Skin epidermis (tissue), 12 donors: ENCODE measurements around the gene DHCR24.

Source experiments
- H3K27ac ChIP-seq, 21 experiments: fragments of 200-600 bp; sonication (generic) in 11 of 21; one replicate each; pipeline ENCODE4 v1.5.0; 2020; ENCODE audit warnings: mild to moderate bottlenecking in 3 of 21, inconsistent platforms in 2 of 21, moderate library complexity in 2 of 21
- H3K4me3 ChIP-seq, 7 experiments: fragments of 200-600 bp; sonication (generic) in 2 of 7; one replicate each; pipeline ENCODE4 v1.5.0; 2020; ENCODE audit warnings: inconsistent platforms in 2 of 7, mild to moderate bottlenecking in 2 of 7, moderate library complexity in 1 of 7

DHCR24 gene

DNA sequence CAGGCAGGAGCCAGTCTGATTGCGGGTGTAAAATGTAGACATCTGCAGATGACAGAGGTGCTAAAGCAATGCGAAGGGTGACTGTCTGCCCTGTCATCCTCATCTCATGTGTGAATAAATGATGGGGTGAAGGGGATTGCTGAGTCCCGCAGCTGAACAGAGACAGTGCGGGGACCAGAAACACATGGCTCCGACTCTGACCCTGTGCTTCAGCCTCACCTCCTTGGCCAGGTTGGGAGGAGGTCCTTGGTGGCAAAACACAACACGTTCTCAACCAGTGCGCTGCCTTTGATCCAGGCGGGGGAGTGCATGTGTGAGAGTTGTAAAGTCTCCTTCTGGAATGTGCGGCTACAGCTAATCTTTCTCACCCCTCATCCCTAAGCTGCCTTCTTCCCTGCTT, 53.9 kb downstream of the DHCR24 start:
- no peak overlapping the region for H3K27ac ChIP-seq
- no peak overlapping the region for H3K4me3 ChIP-seq

DNA sequence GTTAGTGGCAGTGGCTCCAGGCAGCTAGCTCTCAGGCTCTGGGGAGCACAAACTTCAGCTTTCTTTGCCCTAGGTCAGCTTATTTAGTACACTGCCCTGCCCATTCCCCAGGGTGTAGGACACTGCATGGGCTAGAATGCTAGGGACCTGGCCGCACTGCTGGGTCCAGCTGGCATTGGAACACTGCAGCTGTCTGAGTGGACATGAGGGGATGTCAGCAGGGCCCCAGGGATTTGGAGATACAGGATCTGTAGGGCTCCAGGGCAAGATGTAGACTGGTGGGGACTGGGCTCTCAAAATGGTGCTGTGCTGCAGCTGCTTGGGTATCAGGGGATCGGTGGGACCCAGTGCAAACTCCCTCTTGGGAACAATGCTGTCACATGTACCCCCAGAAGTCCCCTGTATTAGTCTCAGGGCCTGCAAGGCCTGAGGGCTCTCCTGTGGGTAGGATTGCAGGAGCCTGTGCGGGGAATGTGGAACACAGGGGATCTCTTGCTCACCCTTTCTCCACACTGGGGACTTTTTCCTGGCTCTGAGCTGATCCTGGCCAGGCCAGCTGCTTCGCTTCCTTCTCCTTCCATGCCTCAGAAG, 60.7 kb downstream of the DHCR24 start:
- no peak overlapping the region for H3K27ac ChIP-seq

GRCh38 chr1:54825696-54826095, 61.3 kb downstream of the DHCR24 start:
- Histone ChIP-seq H3K27ac (no peak overlapping the region), H3K4me3 (no peak overlapping the region)

More for the DNA sequence above, 60.7 kb downstream of the DHCR24 start:
- no peak overlapping the region for H3K4me3 ChIP-seq

DNA sequence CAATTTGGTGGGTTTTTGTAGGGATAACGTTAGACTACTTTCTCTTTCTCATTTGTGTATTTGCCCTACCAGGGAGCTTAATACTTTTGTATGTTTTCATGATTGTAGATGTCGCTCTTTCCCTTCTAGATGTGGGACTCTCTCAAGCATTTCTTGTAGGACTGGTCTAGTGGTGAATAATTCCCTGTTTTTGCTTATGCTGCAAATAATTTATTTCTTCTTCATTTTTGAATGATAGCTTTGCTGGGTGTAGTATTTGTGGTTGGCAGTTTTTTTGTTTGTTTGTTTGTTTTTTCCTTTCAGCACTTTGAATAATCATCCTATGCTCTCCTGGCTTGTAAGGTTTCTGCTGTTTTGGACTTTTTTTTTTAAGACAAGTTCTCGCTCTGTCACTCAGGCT, 63.3 kb downstream of the DHCR24 start:
- H3K27ac ChIP-seq: no peak overlapping the region

DNA sequence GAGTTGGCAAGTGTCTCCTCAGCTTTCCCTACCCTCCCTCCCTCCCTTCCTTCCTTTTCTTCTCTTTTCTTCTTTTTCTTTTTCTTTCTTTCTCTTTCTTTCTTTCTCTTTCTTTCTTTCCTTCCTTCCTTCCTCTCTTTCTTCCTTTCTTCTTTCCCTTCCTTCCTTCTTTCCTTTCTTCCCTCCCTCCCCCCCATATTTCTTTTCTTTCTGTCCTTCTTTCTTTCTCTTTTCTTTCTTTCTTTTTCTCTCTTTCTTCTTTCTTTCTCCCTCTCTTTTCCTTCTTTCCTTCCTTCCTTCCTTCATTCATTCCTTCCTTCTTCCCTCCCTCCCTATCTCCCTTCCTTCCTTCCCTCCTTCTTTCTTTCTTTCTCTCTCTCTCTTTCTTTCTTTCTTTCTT, 67.3 kb downstream of the DHCR24 start:
- Histone ChIP-seq H3K27ac (no peak overlapping the region), H3K4me3 (no peak overlapping the region)

More for the DNA sequence above, 63.3 kb downstream of the DHCR24 start:
- no peak overlapping the region for H3K4me3 ChIP-seq

- no peak overlapping the region for H3K4me3 ChIP-seq
- H3K27ac ChIP-seq: peak overlapping the region in 1 of 21 experiments; percentile 21
Measured at GRCh38 chr1:54819195-54819536, 67.8 kb downstream of the DHCR24 start.

GRCh38 chr1:54818461-54819194, 68.4 kb downstream of the DHCR24 start:
- H3K27ac ChIP-seq: peak overlapping the region in 1 of 21 experiments; percentile 21
- no peak overlapping the region for H3K4me3 ChIP-seq

- no peak overlapping the region for H3K27ac ChIP-seq
Measured at GRCh38 chr1:54816951-54817350, 70.0 kb downstream of the DHCR24 start.

DNA sequence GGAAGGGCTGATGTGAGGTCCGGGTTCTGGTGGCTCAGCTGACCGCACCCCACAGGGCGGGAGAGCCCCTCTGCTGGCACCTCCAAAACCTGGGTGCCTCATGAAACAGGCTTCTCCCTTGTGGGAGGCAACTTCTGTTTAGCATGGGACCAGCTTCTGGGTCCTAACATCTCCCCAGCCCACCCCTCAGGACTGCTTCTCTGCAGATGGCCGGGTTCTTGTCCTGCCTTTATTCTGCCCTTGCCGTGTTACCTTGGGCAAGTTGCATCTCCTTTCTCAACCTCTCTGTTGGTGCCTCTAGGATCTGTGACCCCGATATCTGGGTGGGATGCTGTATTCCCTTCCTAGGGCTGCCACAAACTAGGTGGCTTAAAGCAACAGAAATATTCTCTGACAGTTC, 70.9 kb downstream of the DHCR24 start:
- Histone ChIP-seq H3K4me3 (no peak overlapping the region), H3K27ac (no peak overlapping the region)

More at GRCh38 chr1:54816951-54817350, 70.0 kb downstream of the DHCR24 start:
- no peak overlapping the region for H3K4me3 ChIP-seq

DNA sequence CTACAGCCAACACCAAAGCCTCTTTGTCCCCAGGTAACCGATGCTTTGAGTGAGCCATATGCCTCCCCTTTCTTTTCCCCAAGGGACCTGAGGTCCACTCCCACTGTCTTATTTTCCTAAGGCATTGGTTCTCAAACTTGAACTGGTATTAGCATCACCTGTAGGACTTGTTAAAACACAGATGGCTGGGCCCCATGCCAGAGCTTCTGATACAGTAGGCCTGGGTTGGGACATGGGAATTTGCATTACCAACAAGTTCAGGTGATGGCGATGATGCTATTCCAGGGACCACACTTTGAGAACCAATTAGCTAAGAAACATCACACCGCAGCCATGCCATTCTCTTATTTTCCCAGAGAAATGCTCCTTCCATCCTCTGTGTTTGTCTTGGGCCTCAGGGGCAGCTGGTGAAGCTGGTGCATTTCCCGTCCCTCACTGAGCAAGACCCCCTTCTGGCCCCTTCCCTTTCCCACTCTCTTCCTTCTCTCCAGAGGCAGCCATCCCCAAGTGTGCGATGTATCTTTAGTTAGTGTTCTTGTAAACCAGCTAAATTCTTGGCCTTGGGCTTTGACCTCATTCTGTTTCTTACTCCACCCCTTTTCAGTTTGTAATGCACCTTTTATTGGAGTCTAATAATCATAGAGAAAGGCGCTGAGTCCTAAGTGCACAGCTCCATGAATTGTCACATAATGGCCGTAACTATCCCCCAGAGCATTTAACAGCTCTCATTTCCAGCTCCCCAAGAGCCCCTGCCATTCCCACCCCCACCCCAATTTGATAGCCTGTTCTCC, 71.7 kb downstream of the DHCR24 start:
- no peak overlapping the region for H3K27ac ChIP-seq
- H3K4me3 ChIP-seq: no peak overlapping the region

DNA sequence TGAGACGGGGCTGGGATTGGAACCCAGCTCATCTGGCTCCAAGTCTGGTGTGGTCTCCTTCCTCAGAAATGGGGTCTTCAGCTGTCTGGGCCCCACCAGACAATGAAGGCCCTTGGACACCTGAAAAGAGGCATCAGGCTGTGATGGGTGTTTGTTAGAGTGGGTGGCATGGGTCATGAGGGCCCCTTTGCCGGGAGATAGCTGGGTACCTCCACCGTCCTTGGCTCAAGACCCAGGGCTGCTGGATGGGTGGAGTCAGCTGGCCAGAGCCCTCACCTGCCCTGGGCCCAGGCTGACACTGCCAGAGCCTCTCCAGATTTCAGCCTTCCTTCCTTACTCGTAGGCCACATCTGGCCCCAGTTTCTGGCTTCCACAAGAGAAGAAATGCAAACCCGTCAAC, 72.4 kb downstream of the DHCR24 start:
- Histone ChIP-seq H3K27ac (no peak overlapping the region), H3K4me3 (no peak overlapping the region)

DNA sequence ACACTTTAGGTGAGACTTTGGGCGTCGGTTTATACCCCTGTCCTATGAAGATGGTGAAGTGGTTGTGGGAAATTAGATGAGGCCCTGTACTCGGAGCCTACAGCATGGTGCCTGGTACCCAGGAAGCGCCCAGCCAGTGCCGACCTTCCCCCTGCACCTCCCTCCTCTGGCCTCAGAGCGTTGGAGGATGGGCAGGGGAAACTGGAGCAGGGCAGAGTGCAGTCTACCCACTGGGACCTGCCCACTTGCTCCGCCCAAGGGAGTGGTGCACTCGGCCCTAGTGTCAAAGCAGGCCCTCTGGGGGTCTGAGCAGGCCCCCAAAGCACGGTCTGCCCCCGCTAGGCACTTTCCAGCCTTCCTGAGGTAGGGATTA, 72.9 kb downstream of the DHCR24 start:
- Histone ChIP-seq H3K4me3 (no peak overlapping the region), H3K27ac (no peak overlapping the region)

DNA sequence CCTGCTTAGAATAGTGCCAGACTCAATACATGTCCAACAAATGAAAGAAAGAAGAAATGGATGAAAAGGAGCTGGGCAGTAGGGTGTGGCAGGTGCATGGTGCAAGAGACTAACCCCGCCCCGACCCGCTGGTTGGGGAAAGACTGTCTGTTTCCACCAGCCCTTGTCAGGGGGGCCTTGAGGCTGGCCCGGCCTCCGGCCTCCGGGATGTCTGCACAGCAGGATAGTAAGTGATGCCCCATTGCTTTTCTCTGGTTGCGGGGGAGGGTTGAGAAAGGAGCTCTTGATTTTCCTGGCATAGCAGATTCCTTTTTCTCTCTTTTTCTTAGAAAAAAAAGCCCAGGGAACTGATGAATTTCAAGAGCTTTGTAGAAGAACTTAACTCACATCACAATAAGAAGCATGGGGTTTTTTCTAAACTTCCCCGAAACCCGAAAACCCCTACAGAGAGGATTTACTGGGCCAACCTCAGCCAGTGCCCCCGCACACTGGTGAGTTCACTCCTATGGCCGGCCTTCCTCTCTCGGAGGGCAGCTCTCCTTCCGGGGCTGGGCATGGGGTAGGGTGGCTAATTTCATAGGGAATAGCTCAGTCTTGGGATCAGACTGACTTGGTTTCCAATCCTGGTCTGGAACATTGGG, 73.4 kb downstream of the DHCR24 start:
- Histone ChIP-seq H3K27ac (no peak overlapping the region), H3K4me3 (no peak overlapping the region)

- H3K27ac ChIP-seq: no peak overlapping the region
- H3K4me3 ChIP-seq: no peak overlapping the region
Measured at GRCh38 chr1:54812801-54813484, 74.1 kb downstream of the DHCR24 start.

DNA sequence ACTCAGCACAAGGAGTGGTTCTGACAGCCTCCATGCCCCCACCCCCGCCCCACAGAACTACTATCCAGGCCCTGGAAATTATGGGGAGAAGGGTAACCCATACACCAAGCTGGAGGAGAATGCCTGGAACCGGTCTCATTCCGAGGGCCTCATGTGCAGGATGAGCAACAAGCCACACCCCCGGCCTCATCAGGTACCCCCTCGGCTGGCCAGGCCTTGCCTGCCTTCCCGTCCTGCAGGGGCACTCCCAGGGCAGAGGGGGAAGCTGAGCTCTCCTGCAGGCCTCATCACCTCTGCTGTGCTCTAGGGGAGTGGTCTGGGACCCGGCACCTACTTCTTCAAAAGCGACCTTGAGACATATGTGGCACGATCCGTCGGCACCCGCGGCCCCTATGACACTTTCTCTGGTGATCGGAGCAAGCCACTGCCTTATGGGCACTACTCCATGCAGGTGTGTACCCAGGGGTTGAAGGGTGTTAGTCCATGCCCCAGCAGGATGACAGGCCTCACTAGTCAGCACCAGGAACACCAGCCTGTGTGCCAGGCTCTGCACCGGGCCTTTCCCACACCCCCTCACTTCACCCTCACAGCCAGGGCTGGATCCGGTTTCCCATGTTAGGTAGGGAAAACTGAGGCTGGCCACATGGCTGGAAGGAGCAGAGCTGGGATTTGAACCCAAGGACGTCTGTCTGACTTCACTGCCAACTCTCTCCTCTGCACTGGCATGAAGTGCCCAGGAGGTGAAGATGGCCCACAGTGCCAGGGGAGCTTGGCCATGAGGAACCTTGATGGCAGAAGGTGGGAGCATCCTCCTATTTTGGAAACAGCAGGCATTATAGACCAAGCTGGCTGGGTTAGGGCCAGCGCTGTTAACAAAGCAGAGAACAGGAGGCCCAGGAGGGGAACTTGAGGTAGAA, 75.0 kb downstream of the DHCR24 start:
- H3K27ac ChIP-seq: no peak overlapping the region
- H3K4me3 ChIP-seq: no peak overlapping the region

DNA sequence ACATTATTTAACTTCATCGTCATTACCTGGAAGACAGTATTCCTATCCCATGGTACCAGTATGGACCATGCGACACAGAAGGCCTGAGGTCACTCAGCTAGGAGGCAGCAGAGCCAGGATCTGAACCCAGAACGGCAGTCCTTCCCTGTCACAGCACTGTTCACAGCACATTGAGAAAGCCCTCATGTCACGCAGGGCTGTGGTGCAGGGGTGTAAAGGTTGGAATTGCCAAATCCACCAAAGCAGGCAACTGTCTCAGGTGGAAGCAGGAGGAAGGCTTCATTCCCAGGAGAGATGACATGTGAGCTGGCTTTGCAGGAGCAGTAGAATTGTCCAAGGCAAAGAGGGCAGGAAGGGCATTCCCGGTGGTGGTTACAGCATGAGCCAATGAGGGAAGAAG, 75.9 kb downstream of the DHCR24 start:
- Histone ChIP-seq H3K4me3 (no peak overlapping the region), H3K27ac (no peak overlapping the region)

DNA sequence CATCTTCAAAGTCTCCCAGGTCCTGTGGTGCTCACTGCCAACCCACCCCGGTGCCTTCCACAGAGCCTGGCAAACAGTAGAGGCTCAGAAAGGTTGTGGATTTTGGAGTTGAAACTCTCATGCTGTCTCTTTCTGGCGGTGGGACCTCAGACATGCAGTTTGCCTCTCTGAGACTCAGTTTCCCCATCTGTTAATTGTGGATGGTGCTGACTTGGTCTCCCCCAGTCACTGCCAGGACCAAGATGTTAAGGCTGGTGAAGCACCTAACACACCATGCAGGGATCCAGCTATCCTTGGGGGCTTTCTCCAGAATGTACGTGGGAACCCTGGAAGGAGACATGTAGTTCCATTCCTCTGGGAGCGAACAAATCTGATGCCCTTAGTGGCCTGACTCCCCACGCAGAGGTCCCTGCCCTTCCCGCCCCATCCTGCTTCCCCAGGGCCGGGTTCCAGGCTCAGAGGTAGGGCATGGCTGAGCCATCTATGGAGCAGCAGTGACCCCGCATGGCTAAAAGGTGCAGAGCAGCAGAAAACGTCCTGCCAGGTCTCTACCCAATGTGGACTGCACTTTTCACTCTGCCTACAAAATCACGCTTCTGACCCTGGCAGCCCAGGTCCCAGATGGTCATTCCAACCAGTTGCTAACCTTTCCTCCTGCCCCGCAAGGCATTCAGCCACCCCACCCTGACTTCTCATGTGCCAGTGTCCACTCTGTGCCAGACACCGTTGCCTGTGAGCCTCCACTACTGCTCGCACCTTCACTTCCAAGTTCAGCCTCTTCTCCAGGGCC, 76.6 kb downstream of the DHCR24 start:
- Histone ChIP-seq H3K27ac (no peak overlapping the region), H3K4me3 (no peak overlapping the region)

DNA sequence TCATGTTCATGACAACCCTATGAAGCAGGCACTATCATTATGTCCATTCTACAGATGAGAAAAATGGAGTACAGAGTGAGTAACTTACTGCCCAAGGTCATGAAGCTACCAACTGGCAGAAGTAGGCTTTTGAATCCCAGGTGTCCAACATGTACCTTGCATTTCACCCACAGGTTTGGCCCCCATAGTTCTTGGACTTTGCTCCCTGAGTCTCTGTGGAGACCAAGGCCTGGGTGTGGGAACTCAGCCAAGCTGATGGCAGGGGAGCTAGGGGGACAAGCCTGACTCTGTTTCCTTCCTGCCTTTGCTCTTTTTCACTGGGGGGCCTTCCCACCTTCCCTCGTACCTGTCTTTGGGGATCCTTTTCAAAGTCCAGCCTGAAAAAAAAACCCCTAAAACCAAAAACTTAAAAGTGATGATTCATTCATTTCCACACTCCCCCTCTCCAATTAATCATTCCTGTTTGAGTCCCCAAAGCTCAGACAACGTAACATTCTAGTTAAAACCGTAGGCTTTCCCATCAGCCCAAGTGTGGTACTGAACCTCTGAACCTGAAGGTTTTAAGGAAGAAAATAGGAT, 77.4 kb downstream of the DHCR24 start:
- Histone ChIP-seq H3K27ac (no peak overlapping the region), H3K4me3 (no peak overlapping the region)
